GM18868 (cell line): ENCODE results near the gene TSEN34.
"Not testable (repeated sequence)": the region's sequence is repeated elsewhere in the genome, so short reads cannot be mapped to it uniquely, and the experiment has no call there.

Experiments used
- ATAC-seq: cut with Tn5 transposase; IDR thresholded peaks from one replicate; pipeline ENCODE4 v1.9.1; 2021; ENCODE audit warnings: mild to moderate bottlenecking, moderate library complexity; ENCODE audit not compliant: unreplicated experiment

The TSEN34 gene

GRCh38 chr19:54231077-54231931, 40.2 kb downstream of the TSEN34 start:
- ATAC-seq = no peak

GRCh38 chr19:54233941-54234340, 42.8 kb downstream of the TSEN34 start:
- no peak for ATAC-seq

- ATAC-seq = not testable (repeated sequence)
These were observed 48.6 kb downstream of the TSEN34 start for GRCh38 chr19:54239491-54240371.

DNA sequence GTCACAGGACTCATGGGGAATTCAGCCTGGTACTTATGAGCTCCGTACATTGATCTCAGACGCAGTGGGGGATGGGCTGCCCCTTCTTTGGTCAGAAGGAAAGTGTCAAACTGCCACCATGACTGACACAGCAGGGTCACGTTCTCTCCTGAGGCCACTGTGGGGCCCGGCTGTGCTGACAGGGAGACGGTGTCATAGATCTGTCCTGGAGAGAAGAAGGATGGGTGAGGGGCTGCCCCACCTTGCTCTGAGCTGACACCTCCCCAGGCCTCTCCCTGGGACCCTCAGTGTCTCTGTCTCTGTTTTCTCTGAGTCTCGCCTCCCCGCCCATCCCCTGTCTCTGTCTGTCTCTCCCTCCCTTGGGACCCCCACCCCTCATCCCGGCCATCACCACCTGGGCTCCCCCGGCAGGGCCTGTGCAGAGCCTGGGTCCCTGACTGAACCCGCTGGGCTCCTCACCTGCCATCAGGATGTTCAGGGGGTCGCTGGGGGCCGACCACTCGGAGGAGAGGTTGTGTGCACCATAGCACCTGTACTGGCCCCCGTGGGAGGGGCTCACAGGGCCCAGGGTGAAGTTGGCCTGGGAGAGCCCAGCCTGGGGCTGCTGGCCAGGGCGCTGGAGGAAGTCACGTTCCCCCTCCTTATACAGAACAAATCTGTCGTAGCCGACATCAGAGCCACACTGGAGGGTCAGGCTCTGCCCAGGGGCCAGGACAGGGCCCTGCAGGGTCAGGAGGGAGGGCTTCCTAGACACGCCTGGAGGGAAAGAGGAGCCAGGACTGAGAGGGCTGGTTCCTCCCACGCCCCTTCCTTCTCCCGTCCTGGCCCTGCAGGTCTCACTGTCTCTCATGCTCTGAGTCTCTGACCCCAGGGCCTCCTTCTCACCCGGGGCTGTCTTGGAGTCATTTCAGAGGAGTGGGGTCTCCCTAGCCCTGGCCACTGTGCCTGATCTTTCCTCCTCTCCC, 49.5 kb downstream of the TSEN34 start:
- ATAC-seq = not testable (repeated sequence)

DNA sequence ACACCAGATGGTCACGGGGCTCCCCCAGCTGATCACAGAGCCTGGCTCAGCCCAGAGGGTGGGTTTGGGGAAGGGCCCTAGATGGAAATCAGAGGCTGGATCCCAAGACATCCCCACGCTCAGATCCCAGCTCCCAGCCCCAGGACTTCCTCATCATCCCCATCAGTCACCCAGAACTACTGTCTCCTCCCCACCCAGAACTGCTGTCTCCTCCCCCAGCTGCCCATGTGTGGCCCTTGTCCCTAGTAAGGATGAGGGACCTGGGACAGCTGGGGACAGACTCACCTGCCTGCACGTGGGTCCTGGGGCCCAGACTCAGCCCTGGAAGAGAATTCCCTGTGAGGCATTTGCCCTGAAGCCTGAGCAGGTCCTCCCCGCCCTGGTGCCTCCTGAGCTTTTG, 51.1 kb downstream of the TSEN34 start:
- not testable (repeated sequence) for ATAC-seq

- ATAC-seq = not testable (repeated sequence)
These were observed 51.5 kb downstream of the TSEN34 start, which contains the start of gene LILRA6 for GRCh38 chr19:54242646-54243045. Gene LILRA6, minus strand, starts transcription at chr19:54242790.

GRCh38 chr19:54243809-54244208, 52.7 kb downstream of the TSEN34 start:
- ATAC-seq = not testable (repeated sequence)
